Measurements from ENCODE around the gene CSNK1G3. TPM values are rescaled to one million over a fixed set of nuclear protein-coding genes. Genes with fewer than 3 reads are reported as not detected.
"Not testable (repeated sequence)": the region's sequence is repeated elsewhere in the genome, so short reads cannot be mapped to it uniquely, and the experiment has no call there.

Gene CSNK1G3
- polyA plus RNA-seq, 1 donor: 24.5 TPM

- WGBS (ENCODE audit: insufficient coverage, low lambda C conversion rate): 100% methylated on average over 1 of the region's 2 CpGs
- H3K36me3 ChIP-seq (ENCODE audit: control insufficient read depth, insufficient read depth, low read length): no peaks in the 10 kb centered on the region
- H3K27me3 ChIP-seq (ENCODE audit: control insufficient read depth, insufficient read depth, low read length): no peaks in the 10 kb centered on the region
- H3K4me1 ChIP-seq (ENCODE audit: control insufficient read depth, insufficient read depth, low read length): no peaks in the 10 kb centered on the region
- no peak for DNase-seq
- no peaks in the 10 kb centered on the region for H3K9me3 ChIP-seq (ENCODE audit: control insufficient read depth, low read depth, low read length)
- no peak overlapping the region for H3K27ac ChIP-seq (ENCODE audit: low read length)
- no peak overlapping the region for H3K4me3 ChIP-seq (ENCODE audit: low read length)
Observed at GRCh38 chr5:123485275-123485674, 26.7 kb upstream of the CSNK1G3 start.

- Histone ChIP-seq H3K4me1 (ENCODE audit: control insufficient read depth, insufficient read depth, low read length) (no peaks in the 10 kb centered on the region), H3K9me3 (ENCODE audit: control insufficient read depth, low read depth, low read length) (no peaks in the 10 kb centered on the region), H3K4me3 (ENCODE audit: low read length) (no peak overlapping the region), H3K27ac (ENCODE audit: low read length) (no peak overlapping the region), H3K27me3 (ENCODE audit: control insufficient read depth, insufficient read depth, low read length) (no peaks in the 10 kb centered on the region), H3K36me3 (ENCODE audit: control insufficient read depth, insufficient read depth, low read length) (no peaks in the 10 kb centered on the region)
- 89% methylated on average over 3 of the region's 7 CpGs for WGBS (ENCODE audit: insufficient coverage, low lambda C conversion rate)
- DNase-seq: no peak
Observed at GRCh38 chr5:123486951-123487655, 24.9 kb upstream of the CSNK1G3 start.

DNA sequence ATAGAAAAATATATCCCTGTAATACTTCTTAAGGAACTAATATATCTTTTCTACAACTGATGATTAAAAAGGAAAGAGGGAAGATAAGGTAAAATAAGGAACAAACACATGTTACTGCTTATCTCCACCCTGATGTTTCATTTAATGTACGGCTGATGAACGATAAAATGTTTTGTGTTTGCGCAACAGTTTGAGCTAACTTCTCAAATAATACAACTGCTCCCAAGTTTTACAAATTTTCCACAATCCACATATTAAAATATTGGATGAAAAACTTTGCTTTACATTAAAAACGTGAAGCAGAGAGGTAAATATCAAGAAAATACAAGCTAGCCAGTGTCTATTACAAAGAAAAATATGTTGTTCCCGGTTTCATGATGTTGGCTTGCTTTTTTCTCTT is 21.0 kb upstream of the CSNK1G3 start:
- no peak for DNase-seq
- H3K4me1 ChIP-seq (ENCODE audit: control insufficient read depth, insufficient read depth, low read length): no peaks in the 10 kb centered on the region
- H3K27me3 ChIP-seq (ENCODE audit: control insufficient read depth, insufficient read depth, low read length): no peaks in the 10 kb centered on the region
- no peak overlapping the region for H3K4me3 ChIP-seq (ENCODE audit: low read length)
- 91% methylated on average over 4 of the region's 5 CpGs for WGBS (ENCODE audit: insufficient coverage, low lambda C conversion rate)
- no peaks in the 10 kb centered on the region for H3K9me3 ChIP-seq (ENCODE audit: control insufficient read depth, low read depth, low read length)
- no peaks in the 10 kb centered on the region for H3K36me3 ChIP-seq (ENCODE audit: control insufficient read depth, insufficient read depth, low read length)
- H3K27ac ChIP-seq (ENCODE audit: low read length): no peak overlapping the region

DNA sequence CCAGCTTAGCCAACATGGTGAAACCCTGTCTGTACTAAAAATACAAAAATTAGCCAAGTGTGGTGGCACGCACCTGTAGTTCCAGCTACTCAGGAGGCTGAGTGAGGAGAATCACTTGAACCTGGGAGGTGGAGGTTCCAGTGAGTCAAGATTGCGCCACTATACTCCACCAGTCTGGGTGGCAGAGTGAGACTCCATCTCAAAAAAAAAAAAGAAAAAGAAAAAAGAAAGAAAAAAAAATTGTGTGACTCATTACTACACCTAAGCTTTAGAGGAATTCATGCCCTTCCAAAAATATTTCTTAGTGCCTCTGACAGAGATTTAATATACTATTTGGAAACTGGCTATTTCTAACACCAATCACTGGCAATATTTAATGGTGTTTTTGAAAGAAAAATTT is 16.8 kb upstream of the CSNK1G3 start:
- DNase-seq; H3K27ac ChIP-seq (ENCODE audit: low read length); H3K27me3 ChIP-seq (ENCODE audit: control insufficient read depth, insufficient read depth, low read length); H3K4me1 ChIP-seq (ENCODE audit: control insufficient read depth, insufficient read depth, low read length); H3K9me3 ChIP-seq (ENCODE audit: control insufficient read depth, low read depth, low read length); H3K36me3 ChIP-seq (ENCODE audit: control insufficient read depth, insufficient read depth, low read length); H3K4me3 ChIP-seq (ENCODE audit: low read length): not testable (repeated sequence)
- 100% methylated on average over 1 of the region's 2 CpGs for WGBS (ENCODE audit: insufficient coverage, low lambda C conversion rate)

DNA sequence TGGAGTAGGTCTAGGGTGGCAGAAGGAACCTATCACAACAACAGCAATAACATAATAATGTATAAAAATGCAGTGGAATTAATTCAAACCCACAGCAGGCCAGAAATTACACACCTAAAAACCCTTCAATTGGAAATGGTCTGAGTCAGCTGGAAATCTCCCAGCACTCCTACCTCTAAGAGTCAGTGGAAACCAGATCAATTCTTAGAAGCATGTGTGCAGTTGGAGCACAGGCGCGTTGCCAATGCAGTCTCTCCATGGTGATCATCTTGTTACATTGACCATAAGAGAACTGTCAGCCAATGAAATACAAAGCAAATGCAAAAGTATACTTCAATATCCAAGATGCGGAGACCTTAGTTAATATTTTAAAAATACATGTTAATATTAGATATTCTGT is 15.1 kb upstream of the CSNK1G3 start:
- WGBS (ENCODE audit: insufficient coverage, low lambda C conversion rate): 100% methylated on average over 1 of the region's 3 CpGs
- DNase-seq: no peak

DNA sequence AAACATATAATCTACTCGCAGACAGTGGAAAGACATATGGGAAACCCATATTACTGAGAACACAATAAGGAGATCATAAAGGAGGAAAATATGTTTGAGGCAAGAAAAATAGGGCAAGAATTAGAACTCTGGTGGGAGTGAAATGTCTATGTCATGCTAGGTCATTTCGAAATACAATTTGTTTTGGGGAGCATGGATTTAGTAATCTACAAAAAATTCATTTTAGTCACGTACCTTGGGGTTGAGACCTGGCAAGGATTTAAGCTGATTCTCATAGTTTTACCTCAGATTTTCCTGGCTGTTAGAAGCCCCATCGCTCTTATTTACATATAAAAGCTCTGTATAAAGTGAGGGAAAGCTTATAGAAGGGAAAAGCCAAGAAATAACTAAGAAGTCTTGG is 11.5 kb upstream of the CSNK1G3 start:
- Histone ChIP-seq H3K27me3 (ENCODE audit: control insufficient read depth, insufficient read depth, low read length) (no peaks in the 10 kb centered on the region), H3K4me1 (ENCODE audit: control insufficient read depth, insufficient read depth, low read length) (no peaks in the 10 kb centered on the region), H3K27ac (ENCODE audit: low read length) (no peak overlapping the region), H3K36me3 (ENCODE audit: control insufficient read depth, insufficient read depth, low read length) (no peaks in the 10 kb centered on the region), H3K4me3 (ENCODE audit: low read length) (no peak overlapping the region), H3K9me3 (ENCODE audit: control insufficient read depth, low read depth, low read length) (no peaks in the 10 kb centered on the region)
- 100% methylated on average over 3 of the region's 4 CpGs for WGBS (ENCODE audit: insufficient coverage, low lambda C conversion rate)
- DNase-seq: no peak

More for the DNA sequence above, 15.1 kb upstream of the CSNK1G3 start:
- no peaks in the 10 kb centered on the region for H3K27me3 ChIP-seq (ENCODE audit: control insufficient read depth, insufficient read depth, low read length)
- H3K9me3 ChIP-seq (ENCODE audit: control insufficient read depth, low read depth, low read length): no peaks in the 10 kb centered on the region
- H3K4me3 ChIP-seq (ENCODE audit: low read length): no peak overlapping the region
- no peaks in the 10 kb centered on the region for H3K36me3 ChIP-seq (ENCODE audit: control insufficient read depth, insufficient read depth, low read length)
- H3K27ac ChIP-seq (ENCODE audit: low read length): no peak overlapping the region
- no peaks in the 10 kb centered on the region for H3K4me1 ChIP-seq (ENCODE audit: control insufficient read depth, insufficient read depth, low read length)

- WGBS (ENCODE audit: insufficient coverage, low lambda C conversion rate): 83% methylated on average over 2 of the region's 3 CpGs
- H3K4me1 ChIP-seq (ENCODE audit: control insufficient read depth, insufficient read depth, low read length): no peaks in the 10 kb centered on the region
- no peak overlapping the region for H3K4me3 ChIP-seq (ENCODE audit: low read length)
- no peak overlapping the region for H3K27ac ChIP-seq (ENCODE audit: low read length)
- no peaks in the 10 kb centered on the region for H3K27me3 ChIP-seq (ENCODE audit: control insufficient read depth, insufficient read depth, low read length)
- no peak for DNase-seq
- no peaks in the 10 kb centered on the region for H3K36me3 ChIP-seq (ENCODE audit: control insufficient read depth, insufficient read depth, low read length)
- H3K9me3 ChIP-seq (ENCODE audit: control insufficient read depth, low read depth, low read length): no peaks in the 10 kb centered on the region
Observed at GRCh38 chr5:123502120-123502519, 9.9 kb upstream of the CSNK1G3 start.

DNA sequence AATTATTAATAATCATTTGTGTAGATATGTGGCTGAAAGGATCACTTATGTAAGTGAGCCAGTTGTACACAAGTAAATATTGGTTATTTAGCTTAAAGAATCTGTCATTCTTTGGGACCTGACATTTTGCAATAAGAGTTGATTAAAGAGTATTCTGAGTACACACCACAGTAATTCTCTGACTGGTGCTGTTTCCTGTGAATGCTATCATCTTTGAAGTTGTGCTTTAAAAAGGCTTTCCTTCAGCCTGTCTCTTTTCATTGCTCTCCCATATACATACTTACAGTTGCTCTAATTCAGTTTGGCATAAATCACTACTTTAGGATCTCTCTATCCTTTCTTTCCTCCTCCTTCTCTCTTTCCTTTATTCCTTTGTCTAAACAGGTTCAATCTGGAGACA is 8.7 kb upstream of the CSNK1G3 start:
- H3K4me1 ChIP-seq (ENCODE audit: control insufficient read depth, insufficient read depth, low read length): no peaks in the 10 kb centered on the region
- H3K27me3 ChIP-seq (ENCODE audit: control insufficient read depth, insufficient read depth, low read length): no peaks in the 10 kb centered on the region
- H3K4me3 ChIP-seq (ENCODE audit: low read length): no peak overlapping the region
- DNase-seq: no peak
- H3K9me3 ChIP-seq (ENCODE audit: control insufficient read depth, low read depth, low read length): no peaks in the 10 kb centered on the region
- H3K27ac ChIP-seq (ENCODE audit: low read length): no peak overlapping the region
- no peaks in the 10 kb centered on the region for H3K36me3 ChIP-seq (ENCODE audit: control insufficient read depth, insufficient read depth, low read length)

GRCh38 chr5:123505633-123506032 is 6.3 kb upstream of the CSNK1G3 start:
- Histone ChIP-seq H3K4me3 (ENCODE audit: low read length) (no peak overlapping the region), H3K9me3 (ENCODE audit: control insufficient read depth, low read depth, low read length) (no peaks in the 10 kb centered on the region), H3K4me1 (ENCODE audit: control insufficient read depth, insufficient read depth, low read length) (no peaks in the 10 kb centered on the region), H3K36me3 (ENCODE audit: control insufficient read depth, insufficient read depth, low read length) (no peaks in the 10 kb centered on the region), H3K27ac (ENCODE audit: low read length) (no peak overlapping the region), H3K27me3 (ENCODE audit: control insufficient read depth, insufficient read depth, low read length) (no peaks in the 10 kb centered on the region)
- WGBS (ENCODE audit: insufficient coverage, low lambda C conversion rate): 20% methylated on average over 1 of the region's 2 CpGs
- peak in 1 of 2 donors; percentile 20 for DNase-seq

DNA sequence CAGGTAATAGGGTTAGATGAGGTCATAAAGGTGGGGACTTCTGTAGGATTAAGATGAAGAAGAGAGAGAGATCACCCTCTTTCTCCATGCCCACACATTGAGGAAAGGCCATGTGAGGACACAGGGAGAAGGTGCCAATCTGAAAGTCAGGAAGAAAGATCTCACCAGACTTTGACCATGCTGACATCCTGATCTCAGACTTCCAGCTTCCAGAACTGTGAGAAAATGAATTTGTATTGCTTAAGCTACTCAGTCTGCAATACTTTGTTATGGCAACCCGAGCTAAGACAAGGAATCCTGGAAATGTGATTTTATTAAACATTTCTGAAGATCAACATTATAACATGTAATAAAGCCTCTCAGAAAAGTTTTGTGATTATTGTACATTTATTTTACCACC is 3.5 kb upstream of the CSNK1G3 start:
- no peak for DNase-seq
- no CpG with 5 or more reads among the region's 1 CpG for WGBS (ENCODE audit: insufficient coverage, low lambda C conversion rate)
- no peaks in the 10 kb centered on the region for H3K36me3 ChIP-seq (ENCODE audit: control insufficient read depth, insufficient read depth, low read length)

GRCh38 chr5:123511290-123511647 is 708 bp upstream of the CSNK1G3 start:
- Histone ChIP-seq H3K4me3 (ENCODE audit: low read length) (peak overlapping the region; percentile 90), H3K4me1 (ENCODE audit: control insufficient read depth, insufficient read depth, low read length) (no peaks in the 10 kb centered on the region), H3K36me3 (ENCODE audit: control insufficient read depth, insufficient read depth, low read length) (no peaks in the 10 kb centered on the region), H3K9me3 (ENCODE audit: control insufficient read depth, low read depth, low read length) (no peaks in the 10 kb centered on the region), H3K27me3 (ENCODE audit: control insufficient read depth, insufficient read depth, low read length) (no peaks in the 10 kb centered on the region), H3K27ac (ENCODE audit: low read length) (peak overlapping the region; percentile 79)
- no CpG with 5 or more reads among the region's 3 CpGs for WGBS (ENCODE audit: insufficient coverage, low lambda C conversion rate)
- no peak for DNase-seq

More for the DNA sequence above, 3.5 kb upstream of the CSNK1G3 start:
- Histone ChIP-seq H3K9me3 (ENCODE audit: control insufficient read depth, low read depth, low read length) (no peaks in the 10 kb centered on the region), H3K27me3 (ENCODE audit: control insufficient read depth, insufficient read depth, low read length) (no peaks in the 10 kb centered on the region), H3K27ac (ENCODE audit: low read length) (no peak overlapping the region), H3K4me3 (ENCODE audit: low read length) (no peak overlapping the region), H3K4me1 (ENCODE audit: control insufficient read depth, insufficient read depth, low read length) (no peaks in the 10 kb centered on the region)

All from large intestine (tissue), 3 donors.